ENCODE data around the gene BAG5.

DNA sequence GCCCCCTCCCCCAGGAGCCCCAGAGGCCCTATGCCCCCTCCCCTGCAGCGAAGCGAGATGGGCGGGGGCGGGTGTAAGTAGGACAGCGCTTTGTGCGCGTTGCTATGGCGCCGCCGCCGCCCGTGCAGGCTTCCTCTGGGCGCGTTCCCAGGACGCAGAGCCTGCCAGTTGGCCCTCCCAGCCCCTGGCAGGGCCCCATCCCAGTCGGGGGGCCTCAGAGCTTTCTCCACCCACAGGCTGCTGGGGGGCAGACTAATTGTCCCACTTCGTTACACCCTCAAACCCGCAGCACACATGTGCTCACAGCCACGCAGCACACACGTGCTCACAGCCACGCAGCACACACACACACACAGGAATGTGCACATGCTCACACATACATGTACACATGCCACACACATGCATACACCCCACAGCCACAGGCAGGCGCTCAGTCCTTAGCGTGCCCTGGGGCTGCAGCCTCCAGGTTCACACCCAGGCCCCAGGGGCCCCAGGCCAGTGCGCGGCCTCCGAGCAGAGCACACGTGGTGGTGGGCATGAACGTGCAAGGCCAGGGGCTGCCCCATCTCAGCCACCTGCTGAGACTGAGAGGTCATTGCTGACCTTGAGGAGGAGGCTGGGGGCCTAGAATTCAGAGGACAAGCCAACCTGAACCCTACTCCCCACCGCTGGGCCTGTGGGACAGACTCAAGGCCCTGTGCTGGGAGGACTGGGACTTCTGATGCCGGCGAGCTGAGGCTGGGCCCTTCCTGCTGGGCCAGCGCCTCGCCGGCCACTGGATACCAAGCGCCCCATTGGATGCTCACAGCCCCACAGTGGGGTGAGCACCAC is 17.9 kb downstream of the BAG5 start:
- TF ChIP-seq EZH2phosphoT487 (conservative IDR thresholded peaks at IDR 0.05; ENCODE audit: low read length) = no peak
- TF ChIP-seq, protein P1, sequence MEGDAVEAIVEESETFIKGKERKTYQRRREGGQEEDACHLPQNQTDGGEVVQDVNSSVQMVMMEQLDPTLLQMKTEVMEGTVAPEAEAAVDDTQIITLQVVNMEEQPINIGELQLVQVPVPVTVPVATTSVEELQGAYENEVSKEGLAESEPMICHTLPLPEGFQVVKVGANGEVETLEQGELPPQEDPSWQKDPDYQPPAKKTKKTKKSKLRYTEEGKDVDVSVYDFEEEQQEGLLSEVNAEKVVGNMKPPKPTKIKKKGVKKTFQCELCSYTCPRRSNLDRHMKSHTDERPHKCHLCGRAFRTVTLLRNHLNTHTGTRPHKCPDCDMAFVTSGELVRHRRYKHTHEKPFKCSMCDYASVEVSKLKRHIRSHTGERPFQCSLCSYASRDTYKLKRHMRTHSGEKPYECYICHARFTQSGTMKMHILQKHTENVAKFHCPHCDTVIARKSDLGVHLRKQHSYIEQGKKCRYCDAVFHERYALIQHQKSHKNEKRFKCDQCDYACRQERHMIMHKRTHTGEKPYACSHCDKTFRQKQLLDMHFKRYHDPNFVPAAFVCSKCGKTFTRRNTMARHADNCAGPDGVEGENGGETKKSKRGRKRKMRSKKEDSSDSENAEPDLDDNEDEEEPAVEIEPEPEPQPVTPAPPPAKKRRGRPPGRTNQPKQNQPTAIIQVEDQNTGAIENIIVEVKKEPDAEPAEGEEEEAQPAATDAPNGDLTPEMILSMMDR (IDR thresholded peaks at IDR 0.05; ENCODE audit: insufficient read depth, low read length, poor library complexity, severe bottlenecking) = no peak

All from SU-DHL-6 (cell line).